Inferior parietal cortex (tissue), 1 donor: ENCODE measurements around the gene PCDHGA1.
"Not testable (repeated sequence)": the region's sequence is repeated elsewhere in the genome, so short reads cannot be mapped to it uniquely, and the experiment has no call there.

Experiments
- DNase-seq: peaks from one replicate; pipeline ENCODE4 v3.0.0-alpha.2; 2016; ENCODE audit errors: extremely low spot score

Gene PCDHGA1

GRCh38 chr5:141346017-141346416 lies 15.7 kb downstream of the PCDHGA1 start:
- not testable (repeated sequence) for DNase-seq

DNA sequence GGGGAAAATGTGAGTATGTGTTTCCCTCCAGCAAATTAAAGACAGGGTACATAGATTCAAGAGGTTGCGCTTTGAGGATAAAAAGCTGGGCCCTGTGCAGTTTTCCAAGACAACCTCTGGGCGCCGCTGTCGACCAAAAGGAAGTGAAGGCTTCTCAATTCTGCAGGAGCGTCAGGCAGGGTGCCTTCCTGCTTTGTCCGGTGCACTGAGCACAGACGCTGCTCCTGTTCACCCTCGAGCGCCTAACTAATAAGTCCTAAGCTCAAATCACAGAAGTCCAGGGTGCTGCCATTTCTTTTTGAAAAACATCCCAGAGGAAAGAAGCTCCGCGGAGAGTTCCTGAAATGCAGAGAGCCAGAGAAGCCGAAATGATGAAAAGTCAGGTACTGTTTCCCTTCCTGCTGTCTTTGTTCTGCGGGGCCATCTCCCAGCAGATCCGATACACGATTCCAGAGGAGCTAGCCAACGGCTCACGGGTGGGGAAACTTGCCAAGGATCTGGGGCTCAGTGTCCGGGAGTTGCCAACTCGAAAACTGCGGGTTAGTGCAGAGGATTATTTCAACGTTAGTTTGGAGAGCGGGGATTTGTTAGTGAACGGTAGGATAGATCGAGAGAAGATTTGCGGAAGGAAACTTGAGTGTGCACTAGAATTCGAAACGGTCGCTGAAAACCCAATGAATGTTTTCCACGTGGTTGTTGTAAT lies 19.8 kb downstream of the PCDHGA1 start, which contains the start of gene PCDHGB1:
PCDHGB1 (plus strand) TSS at position 183 of the 703 bp plus-strand sequence; CDS start at position 345, 162 bp downstream.
- DNase-seq: peak; percentile 24

DNA sequence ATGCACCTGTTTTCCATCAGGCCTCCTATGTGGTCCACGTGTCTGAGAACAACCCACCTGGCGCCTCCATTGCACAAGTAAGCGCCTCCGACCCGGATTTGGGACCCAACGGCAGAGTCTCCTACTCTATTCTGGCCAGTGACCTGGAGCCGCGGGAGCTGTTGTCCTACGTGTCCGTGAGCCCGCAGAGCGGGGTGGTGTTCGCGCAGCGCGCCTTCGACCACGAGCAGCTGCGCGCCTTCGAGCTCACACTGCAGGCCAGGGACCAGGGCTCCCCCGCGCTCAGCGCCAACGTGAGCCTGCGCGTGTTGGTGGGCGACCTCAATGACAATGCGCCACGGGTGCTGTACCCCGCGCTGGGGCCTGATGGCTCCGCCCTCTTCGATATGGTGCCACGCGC lies 21.3 kb downstream of the PCDHGA1 start:
- DNase-seq: no peak

- no peak for DNase-seq
Measured at GRCh38 chr5:141354900-141355469, 24.7 kb downstream of the PCDHGA1 start, which contains the start of gene PCDHGA4. PCDHGA4 (plus strand) TSS chr5:141355021; CDS start chr5:141355108, 87 bp downstream.

GRCh38 chr5:141355641-141356040 lies 25.3 kb downstream of the PCDHGA1 start:
- no peak for DNase-seq

DNA sequence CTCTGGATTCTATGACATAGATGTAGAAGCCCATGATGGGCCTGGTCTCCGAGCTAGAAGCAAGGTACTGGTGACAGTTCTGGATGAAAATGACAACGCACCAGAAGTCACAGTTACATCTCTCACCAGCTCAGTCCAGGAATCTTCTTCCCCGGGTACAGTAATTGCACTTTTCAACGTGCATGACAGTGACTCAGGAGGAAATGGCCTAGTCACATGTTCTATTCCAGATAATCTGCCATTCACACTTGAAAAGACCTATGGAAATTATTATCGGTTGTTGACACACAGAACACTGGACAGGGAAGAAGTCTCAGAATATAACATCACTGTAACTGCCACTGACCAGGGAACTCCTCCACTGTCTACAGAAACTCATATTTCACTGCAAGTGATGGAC lies 25.8 kb downstream of the PCDHGA1 start:
- DNase-seq: no peak

DNA sequence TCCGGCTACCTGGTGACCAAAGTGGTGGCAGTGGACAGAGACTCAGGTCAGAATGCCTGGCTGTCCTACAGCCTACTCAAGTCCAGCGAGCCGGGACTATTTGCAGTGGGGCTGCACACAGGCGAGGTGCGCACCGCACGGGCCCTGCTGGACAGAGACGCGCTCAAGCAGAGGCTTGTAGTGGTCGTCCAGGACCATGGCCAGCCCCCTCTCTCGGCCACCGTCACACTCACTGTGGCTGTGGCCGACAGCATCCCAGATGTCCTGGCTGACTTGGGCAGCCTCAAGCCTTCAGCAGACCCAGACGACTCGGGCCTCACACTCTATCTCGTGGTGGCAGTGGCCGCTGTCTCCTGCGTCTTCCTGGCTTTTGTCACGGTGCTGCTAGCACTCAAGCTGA lies 26.6 kb downstream of the PCDHGA1 start:
- no peak for DNase-seq

GRCh38 chr5:141359790-141360426 lies 29.6 kb downstream of the PCDHGA1 start, which contains the start of gene PCDHGB2:
PCDHGB2 (plus strand) TSS chr5:141359994; CDS start chr5:141360136, 142 bp downstream.
- peak; percentile 27 for DNase-seq

GRCh38 chr5:141360685-141361084 lies 30.4 kb downstream of the PCDHGA1 start:
- DNase-seq: no peak

DNA sequence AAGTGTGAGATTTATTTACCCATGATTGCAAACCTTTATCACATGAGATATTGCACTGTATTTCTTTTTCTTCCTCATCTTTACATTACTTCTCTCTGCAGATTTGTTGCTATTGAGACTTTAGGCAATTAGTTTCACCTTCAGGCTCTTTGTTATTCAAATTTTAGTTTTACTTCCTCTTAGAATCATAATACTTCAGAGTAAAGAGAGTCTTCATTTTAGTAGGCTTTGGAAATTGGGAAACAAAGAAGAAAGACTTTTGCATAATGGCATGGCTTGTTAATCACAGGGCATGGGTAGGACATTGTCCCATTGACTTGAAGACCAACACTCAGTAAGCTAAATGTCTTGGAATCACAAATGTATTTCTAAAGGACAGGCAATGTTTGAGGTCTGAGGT lies 32.4 kb downstream of the PCDHGA1 start:
- DNase-seq: no peak

DNA sequence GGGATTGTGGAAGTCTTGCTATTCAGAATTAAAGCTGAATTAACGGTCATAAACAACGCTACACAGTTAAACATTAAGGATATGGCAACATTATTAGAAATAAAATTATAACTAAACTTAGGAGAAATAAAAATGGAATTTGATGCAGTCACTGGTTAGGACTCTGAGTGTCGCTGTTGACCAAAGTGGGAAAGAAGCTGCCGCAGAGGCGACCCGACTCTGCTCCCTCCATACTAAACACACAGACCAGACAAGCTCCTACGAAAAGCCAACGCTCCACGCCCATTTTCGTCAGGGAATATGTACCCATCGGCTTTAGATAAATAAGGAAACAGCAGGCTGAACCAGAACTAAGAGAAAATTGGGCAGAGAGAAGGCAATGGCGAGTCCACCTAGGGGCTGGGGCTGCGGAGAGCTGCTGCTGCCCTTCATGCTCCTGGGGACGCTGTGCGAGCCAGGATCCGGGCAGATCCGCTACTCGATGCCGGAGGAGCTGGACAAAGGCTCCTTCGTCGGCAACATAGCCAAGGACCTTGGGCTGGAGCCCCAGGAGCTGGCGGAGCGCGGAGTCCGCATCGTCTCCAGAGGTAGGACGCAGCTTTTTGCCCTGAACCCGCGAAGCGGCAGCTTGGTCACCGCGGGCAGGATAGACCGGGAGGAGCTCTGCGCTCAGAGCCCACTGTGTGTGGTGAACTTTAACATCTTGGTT lies 33.8 kb downstream of the PCDHGA1 start, which contains the start of gene PCDHGA5:
PCDHGA5 (plus strand) TSS at position 211 of the 709 bp plus-strand sequence; CDS start at position 380, 169 bp downstream.
- no peak for DNase-seq

DNA sequence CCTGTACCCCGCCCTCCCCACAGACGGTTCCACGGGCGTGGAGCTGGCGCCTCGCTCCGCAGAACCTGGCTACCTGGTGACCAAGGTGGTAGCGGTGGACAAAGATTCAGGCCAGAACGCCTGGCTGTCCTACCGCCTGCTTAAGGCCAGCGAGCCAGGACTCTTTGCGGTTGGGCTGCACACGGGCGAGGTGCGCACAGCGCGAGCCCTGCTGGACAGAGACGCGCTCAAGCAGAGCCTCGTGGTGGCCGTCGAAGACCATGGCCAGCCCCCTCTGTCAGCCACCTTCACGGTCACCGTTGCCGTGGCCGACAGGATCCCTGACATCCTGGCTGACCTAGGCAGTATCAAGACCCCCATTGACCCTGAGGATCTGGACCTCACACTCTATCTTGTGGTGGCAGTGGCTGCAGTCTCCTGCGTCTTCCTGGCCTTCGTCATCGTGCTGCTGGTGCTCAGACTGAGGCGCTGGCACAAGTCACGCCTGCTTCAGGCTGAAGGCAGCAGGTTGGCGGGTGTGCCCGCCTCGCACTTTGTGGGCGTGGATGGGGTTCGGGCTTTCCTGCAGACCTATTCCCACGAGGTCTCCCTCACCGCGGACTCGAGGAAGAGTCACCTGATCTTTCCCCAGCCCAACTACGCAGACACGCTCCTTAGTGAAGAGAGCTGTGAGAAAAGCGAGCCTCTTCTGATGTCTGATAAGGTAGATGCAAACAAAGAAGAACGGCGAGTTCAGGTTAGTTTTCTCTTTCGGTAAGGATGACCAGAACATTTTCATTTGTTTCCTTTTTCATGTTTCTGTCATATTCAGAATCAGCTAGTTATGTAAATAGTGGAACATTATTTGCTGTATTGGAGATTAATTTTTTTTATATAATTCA lies 35.9 kb downstream of the PCDHGA1 start:
- no peak for DNase-seq

DNA sequence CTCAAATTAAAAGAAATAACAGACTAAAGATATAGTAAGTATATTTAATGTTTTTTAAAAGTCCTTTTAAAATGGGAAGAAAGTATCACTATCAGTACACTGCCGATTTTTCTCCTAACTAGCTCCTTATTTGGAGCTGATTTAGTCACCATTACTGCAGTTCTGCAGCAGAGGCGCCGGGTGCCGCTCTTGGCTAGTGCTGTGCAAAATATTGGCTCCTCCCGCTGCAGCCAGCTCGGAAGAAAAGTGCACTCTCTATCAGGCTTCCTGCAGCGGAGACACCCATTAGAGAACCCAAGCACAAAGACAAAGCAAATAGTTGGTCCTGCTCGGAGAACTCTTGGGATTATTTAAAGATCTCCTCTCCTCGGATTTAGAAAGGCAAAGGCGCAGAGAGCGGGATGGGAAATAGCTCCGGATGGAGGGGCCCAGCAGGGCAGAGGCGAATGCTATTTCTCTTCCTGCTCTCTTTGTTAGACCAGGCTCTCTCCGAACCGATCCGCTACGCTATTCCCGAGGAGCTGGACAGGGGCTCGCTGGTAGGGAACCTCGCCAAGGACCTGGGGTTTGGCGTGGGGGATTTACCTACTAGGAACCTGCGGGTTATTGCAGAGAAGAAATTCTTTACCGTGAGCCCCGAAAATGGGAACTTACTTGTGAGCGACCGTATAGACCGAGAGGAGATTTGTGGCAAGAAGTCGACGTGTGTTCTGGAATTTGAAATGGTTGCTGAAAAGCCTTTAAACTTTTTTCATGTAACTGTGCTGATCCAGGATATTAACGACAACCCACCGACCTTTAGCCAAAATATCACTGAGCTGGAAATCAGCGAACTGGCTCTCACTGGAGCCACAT lies 39.9 kb downstream of the PCDHGA1 start, which contains the start of gene PCDHGB3:
PCDHGB3 (plus strand) TSS at position 249 of the 855 bp plus-strand sequence; CDS start at position 402, 153 bp downstream.
- peak; percentile 4 for DNase-seq

- no peak for DNase-seq
Measured at GRCh38 chr5:141371572-141372475, 41.5 kb downstream of the PCDHGA1 start.

DNA sequence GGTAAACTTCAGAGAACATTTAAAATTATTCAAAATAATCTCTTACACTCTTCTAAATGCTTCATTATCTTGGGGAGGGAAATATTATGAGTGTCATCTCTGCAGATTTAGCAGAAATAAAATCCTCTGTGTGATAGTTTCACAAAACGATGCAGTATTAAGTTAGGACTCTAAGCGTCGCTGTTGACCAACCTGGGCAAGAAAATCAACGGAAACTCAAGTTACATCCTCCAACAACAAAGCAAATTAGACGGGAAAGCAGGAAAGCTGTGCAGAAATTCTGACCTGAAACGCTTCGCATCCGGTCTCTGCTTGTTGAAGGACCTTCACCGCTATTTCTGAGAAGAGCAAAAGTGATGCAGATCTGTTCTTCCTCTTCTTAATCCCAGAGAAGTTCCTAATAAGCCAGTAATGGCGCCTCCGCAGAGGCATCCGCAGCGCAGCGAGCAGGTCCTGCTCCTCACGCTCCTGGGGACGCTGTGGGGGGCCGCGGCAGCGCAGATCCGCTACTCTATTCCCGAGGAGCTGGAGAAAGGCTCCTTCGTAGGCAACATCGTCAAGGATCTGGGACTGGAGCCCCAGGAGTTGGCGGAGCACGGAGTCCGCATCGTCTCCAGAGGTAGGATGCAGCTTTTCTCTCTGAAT lies 43.5 kb downstream of the PCDHGA1 start, which contains the start of gene PCDHGA6:
PCDHGA6 (plus strand) TSS at position 219 of the 645 bp plus-strand sequence; CDS start at position 412, 193 bp downstream.
- no peak for DNase-seq

DNA sequence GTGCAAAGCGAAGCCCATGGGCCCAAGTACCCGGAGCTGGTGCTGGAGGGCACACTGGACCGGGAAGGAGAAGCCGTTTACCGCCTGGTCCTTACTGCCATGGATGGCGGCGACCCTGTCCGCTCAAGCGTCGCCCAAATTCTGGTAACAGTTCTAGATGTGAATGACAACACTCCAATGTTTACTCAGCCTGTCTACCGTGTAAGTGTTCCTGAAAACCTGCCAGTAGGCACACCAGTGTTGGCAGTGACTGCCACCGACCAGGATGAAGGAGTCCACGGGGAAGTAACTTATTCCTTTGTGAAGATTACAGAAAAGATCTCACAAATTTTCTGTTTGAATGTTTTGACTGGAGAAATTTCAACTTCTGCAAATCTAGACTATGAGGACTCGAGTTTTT lies 44.3 kb downstream of the PCDHGA1 start:
- no peak for DNase-seq

DNA sequence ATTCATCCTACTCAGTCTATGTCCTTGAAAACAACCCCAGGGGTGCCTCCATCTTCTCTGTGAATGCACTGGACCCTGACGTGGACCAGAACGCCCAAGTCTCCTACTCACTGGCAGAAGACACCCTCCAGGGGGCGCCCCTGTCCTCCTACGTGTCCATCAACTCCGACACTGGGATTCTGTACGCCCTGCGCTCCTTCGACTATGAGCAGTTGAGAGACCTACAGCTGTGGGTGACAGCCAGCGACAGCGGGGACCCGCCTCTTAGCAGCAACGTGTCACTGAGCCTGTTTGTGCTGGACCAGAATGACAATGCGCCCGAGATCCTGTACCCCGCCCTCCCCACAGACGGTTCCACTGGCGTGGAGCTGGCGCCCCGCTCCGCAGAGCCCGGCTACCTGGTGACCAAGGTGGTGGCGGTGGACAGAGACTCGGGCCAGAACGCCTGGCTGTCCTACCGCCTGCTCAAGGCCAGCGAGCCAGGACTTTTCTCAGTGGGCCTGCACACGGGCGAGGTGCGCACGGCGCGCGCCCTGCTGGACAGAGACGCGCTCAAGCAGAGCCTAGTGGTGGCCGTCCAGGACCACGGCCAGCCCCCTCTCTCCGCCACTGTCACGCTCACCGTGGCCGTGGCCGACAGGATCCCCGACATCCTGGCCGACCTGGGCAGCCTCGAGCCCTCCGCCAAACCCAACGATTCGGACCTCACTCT lies 45.3 kb downstream of the PCDHGA1 start:
- not testable (repeated sequence) for DNase-seq
